ENCODE results near the gene HECA. TPM values are rescaled to one million over a fixed set of nuclear protein-coding genes. Genes with fewer than 3 reads are reported as not detected.

The HECA gene
- total RNA-seq, 1 experiment from 2014 or later: 11.6 TPM

GRCh38 chr6:139198529-139199288 lies 63.8 kb downstream of the HECA start:
- no peak overlapping the region for H3K27ac ChIP-seq
- BruUV-seq (replicated peaks): no TSS peak
- no peak overlapping the region for H2AFZ ChIP-seq

GRCh38 chr6:139201378-139201777 lies 66.5 kb downstream of the HECA start:
- intact Hi-C loops (cut with micrococcal nuclease; ENCODE audit: unreplicated experiment): no loop called here
- no peak for TF ChIP-seq CTCF (conservative IDR thresholded peaks at IDR 0.05)
- no peak for TF ChIP-seq EZH2 (IDR thresholded peaks at IDR 0.05; ENCODE audit: low read depth)
- no peak overlapping the region for H3K4me2 ChIP-seq
- no peaks in the 10 kb centered on the region for H3F3A ChIP-seq (ENCODE audit: insufficient read depth, low read depth)
- H3K9me3 ChIP-seq (ENCODE audit: insufficient read depth, low read depth): peaks cover 17% of the 10 kb centered on the region
- H3K36me3 ChIP-seq (ENCODE audit: low read depth): no peaks in the 10 kb centered on the region
- CTCF ChIA-PET: no interaction called here
- H4K20me1 ChIP-seq (ENCODE audit: insufficient read depth): no peaks in the 10 kb centered on the region
- POLR2A ChIA-PET (ENCODE audit: unreplicated experiment): no interaction called here
- no peak overlapping the region for H3K4me3 ChIP-seq
- no peaks in the 10 kb centered on the region for H3K9me2 ChIP-seq (ENCODE audit: insufficient read depth)
- H3K4me1 ChIP-seq (replicated peaks; ENCODE audit: insufficient read depth): no peaks in the 10 kb centered on the region
- BruUV-seq (replicated peaks): no TSS peak
- DNase-seq: no peak
- no peak overlapping the region; the same call in 1 of the 2 replicates for H2AFZ ChIP-seq
- H3K79me2 ChIP-seq (ENCODE audit: low read depth): no peaks in the 10 kb centered on the region
- no peaks in the 10 kb centered on the region for H3K27me3 ChIP-seq (ENCODE audit: insufficient read depth, low read depth)
- H3K27ac ChIP-seq: no peak overlapping the region

More at GRCh38 chr6:139198529-139199288, 63.8 kb downstream of the HECA start:
- Histone ChIP-seq H3K79me2 (ENCODE audit: low read depth) (no peaks in the 10 kb centered on the region), H3K4me3 (no peak overlapping the region), H3K27me3 (ENCODE audit: insufficient read depth, low read depth) (no peaks in the 10 kb centered on the region), H3K9me2 (ENCODE audit: insufficient read depth) (no peaks in the 10 kb centered on the region), H3K9me3 (ENCODE audit: insufficient read depth, low read depth) (peaks cover 3% of the 10 kb centered on the region; the same call in 1 of the 2 replicates), H3K4me1 (replicated peaks; ENCODE audit: insufficient read depth) (no peaks in the 10 kb centered on the region), H3K36me3 (ENCODE audit: low read depth) (no peaks in the 10 kb centered on the region), H3F3A (ENCODE audit: insufficient read depth, low read depth) (no peaks in the 10 kb centered on the region), H4K20me1 (ENCODE audit: insufficient read depth) (no peaks in the 10 kb centered on the region), H3K4me2 (no peak overlapping the region)
- no peak for DNase-seq
- ChIA-PET CTCF (no interaction called here), POLR2A (ENCODE audit: unreplicated experiment) (no interaction called here)
- TF ChIP-seq CTCF (conservative IDR thresholded peaks at IDR 0.05): no peak
- no peak for TF ChIP-seq EZH2 (IDR thresholded peaks at IDR 0.05; ENCODE audit: low read depth)
- intact Hi-C loops (cut with micrococcal nuclease; ENCODE audit: unreplicated experiment): no loop called here

GRCh38 chr6:139204978-139205377 lies 70.1 kb downstream of the HECA start:
- Histone ChIP-seq H3K27ac (no peak overlapping the region), H3K9me3 (ENCODE audit: insufficient read depth, low read depth) (peaks cover 21% of the 10 kb centered on the region), H3F3A (ENCODE audit: insufficient read depth, low read depth) (no peaks in the 10 kb centered on the region), H3K79me2 (ENCODE audit: low read depth) (no peaks in the 10 kb centered on the region), H3K4me2 (no peak overlapping the region), H3K4me1 (replicated peaks; ENCODE audit: insufficient read depth) (no peaks in the 10 kb centered on the region), H3K27me3 (ENCODE audit: insufficient read depth, low read depth) (no peaks in the 10 kb centered on the region), H2AFZ (no peak overlapping the region), H3K36me3 (ENCODE audit: low read depth) (no peaks in the 10 kb centered on the region), H3K4me3 (no peak overlapping the region), H4K20me1 (ENCODE audit: insufficient read depth) (no peaks in the 10 kb centered on the region), H3K9me2 (ENCODE audit: insufficient read depth) (no peaks in the 10 kb centered on the region)
- ChIA-PET POLR2A (ENCODE audit: unreplicated experiment) (no interaction called here), CTCF (no interaction called here)
- intact Hi-C loops (cut with micrococcal nuclease; ENCODE audit: unreplicated experiment): no loop called here
- no TSS peak for BruUV-seq (replicated peaks)
- DNase-seq: no peak
- TF ChIP-seq EZH2 (IDR thresholded peaks at IDR 0.05; ENCODE audit: low read depth) (no peak), CTCF (conservative IDR thresholded peaks at IDR 0.05) (no peak)

Measured in PC-9 (cell line).